Activated T-cell treated with anti-CD3 and anti-CD28 coated beads for 4 hours (primary cell): ENCODE results near the gene KLRC3.
"Not testable (repeated sequence)": the region's sequence is repeated elsewhere in the genome, so short reads cannot be mapped to it uniquely, and the experiment has no call there.

Experiments used
- DNase-seq: peaks from one replicate; pipeline ENCODE4 v3.0.0-alpha.2; 2020

The KLRC3 gene

DNA sequence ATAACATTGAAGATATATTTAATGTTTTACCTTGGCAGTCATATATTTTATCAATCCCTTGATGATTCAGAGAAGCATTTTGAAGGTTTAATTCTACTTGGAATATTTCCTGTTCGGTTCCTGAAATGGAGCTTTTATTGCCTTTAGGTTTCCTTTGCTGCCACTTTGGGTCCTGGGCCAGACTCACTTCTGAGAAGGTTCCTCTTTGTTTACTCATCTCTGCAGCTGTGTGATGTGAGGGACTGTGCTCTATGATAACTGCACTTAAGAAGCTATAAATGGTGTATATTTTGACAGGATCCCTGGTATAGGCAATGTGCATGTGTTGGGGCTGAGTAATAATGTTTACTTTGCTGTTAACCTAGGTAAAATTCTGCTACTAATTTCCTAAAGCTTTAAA, at the start of gene KLRC3:
Gene KLRC3 (minus strand): TSS at position 262 of the 400 bp plus-strand sequence. CDS start 45 bp downstream, at position 217.
- DNase-seq, result not testable (repeated sequence)

- DNase-seq, result no peak
These were observed 49.3 kb upstream of the KLRC3 start for GRCh38 chr12:10469701-10470100.

GRCh38 chr12:10466311-10466710, 45.9 kb upstream of the KLRC3 start:
- DNase-seq, result no peak

DNA sequence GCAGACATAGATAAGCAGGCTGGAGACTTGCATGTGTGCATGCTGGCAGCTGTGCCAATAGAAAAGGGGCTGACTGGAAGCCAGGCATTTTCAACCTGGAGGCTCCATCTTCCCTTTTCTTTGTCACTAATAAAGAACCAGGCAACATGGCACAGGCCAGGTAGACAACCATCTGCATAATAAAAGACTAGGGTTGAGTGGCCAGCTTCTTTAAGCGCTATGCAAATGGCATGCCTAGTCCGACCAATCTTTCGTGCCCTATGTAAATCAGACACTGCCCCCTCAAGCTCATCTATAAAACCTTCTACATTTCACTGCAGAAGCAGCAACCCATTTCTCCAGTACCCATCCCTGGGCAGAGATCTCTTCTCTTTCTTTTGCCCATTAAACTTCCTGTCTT, 37.4 kb upstream of the KLRC3 start:
- DNase-seq, result no peak

- no peak for DNase-seq
These were observed 36.5 kb upstream of the KLRC3 start for GRCh38 chr12:10456856-10457255.

DNA sequence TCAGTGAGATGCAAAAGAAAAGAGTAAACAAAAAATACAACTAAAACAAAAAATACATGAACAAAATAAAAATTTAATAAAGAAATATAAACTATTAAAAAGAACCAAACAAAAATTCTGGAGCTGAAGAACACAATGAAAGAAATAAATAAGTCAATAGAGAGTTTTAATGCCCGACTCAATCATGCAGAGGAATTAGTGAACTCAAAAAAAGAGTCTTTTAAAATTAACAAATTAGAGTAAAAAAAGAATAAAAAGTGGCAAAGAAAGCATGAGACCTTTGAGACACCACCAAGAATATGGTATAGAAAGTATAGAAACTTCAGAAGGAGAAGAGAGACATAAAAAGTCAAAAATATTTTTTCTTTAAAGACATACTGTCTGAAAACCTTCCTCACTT, 35.4 kb upstream of the KLRC3 start:
- no peak for DNase-seq

DNA sequence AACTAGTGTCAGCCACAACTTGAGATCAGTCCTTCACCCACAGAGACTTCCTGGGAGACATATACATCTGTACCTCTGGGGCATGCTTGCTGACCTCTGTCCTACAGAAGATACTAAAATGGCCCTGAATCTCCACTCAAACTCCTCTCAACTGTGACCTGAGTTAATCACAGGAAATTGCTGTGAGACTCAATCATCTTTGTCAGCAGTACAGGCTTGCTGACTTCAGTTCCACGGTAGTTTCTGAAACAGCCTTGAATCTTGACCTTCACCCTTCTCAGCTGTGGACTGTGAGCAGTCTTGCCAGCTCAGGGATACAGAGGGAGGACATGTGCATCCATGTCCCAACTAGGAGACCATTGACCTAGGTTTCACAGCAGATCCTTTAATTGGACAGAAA, 34.1 kb upstream of the KLRC3 start:
- no peak for DNase-seq

DNA sequence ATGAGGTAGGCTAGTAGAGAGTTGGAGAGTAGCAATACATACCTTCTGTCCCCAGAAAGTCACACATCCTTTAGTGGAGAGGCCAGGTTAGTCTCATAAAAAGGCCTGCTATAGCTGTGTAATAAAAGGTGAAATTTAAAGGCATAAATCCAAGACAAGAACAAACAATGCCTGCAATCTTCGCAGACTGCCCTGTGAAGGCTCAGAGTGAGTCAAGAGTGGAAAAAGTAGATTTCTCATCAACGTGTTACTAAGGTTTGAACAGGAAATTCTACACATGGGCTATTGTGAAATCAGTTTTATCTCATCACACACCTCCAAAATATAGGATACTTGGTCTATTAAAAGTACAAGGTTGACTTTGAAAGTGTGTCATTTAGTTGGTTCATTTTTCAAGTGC, 32.8 kb upstream of the KLRC3 start, which contains the start of gene KLRC1:
Gene KLRC1 (minus strand): TSS at position 222 of the 400 bp plus-strand sequence. CDS start 2,221 bp downstream, outside the sequence.
- no peak for DNase-seq

DNA sequence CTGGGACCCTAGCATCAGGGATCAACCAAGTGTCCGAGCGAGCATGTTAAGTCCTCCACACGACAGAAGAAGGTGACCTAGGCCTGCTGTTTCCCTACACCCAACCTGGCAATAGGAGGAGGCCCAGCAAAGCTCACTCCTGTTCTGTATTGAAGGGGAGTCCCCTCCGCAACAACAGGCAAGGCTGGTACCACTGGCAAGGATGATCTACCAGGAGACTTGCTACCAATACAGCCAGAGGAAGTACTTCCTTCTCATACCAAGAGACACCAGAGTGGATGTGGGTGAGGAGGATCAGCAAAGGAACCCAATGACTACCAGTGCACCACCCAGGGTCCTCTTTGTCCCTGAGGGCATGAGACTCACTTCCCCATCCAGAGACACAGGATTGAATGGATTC, 27.8 kb upstream of the KLRC3 start:
- no peak for DNase-seq

DNA sequence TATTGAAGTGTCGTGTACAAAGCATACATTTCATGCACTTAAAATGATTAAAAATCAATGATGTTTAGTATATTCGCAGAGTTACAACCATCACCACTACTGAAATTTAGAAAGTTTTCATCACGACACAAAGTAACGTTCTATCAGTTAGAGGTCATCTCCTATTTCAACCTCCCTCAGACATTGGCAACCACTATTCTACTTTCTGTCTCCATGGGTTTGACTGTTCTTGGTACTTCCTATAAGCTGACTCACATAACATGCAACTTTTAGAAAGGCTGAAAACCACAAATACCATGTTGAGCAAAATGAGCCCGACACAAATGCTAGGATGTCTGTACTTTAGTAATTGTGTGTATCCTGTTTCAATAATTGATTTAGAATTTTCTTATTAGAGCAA, 25.7 kb upstream of the KLRC3 start:
- not testable (repeated sequence) for DNase-seq

GRCh38 chr12:10441144-10441543, 20.7 kb upstream of the KLRC3 start:
- DNase-seq, result not testable (repeated sequence)

GRCh38 chr12:10439608-10440274, 19.3 kb upstream of the KLRC3 start:
- not testable (repeated sequence) for DNase-seq

DNA sequence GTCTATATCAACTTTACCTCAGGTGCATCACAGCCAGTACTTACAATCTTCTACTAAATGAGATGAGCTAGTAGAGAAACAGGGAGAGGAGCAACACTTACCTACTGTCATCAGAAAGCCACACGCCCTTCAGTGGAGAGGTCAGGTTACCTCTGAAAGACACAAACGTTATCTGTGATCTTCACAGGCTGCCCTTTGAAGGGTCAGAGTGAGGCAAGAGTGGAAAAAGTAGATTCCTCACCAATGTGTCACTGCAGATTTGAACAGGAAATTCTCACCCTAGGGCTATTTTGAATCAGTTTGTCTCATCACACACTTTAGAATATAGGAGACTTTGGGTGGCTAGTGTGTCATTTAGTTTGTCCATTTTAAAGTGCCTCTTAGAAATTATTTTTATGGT, 17.2 kb upstream of the KLRC3 start:
- DNase-seq, result not testable (repeated sequence)

GRCh38 chr12:10435816-10436215, 15.4 kb upstream of the KLRC3 start, which contains the start of gene KLRC2:
KLRC2 (minus strand) TSS chr12:10436010; CDS start chr12:10435986, 24 bp downstream.
- DNase-seq, result not testable (repeated sequence)

DNA sequence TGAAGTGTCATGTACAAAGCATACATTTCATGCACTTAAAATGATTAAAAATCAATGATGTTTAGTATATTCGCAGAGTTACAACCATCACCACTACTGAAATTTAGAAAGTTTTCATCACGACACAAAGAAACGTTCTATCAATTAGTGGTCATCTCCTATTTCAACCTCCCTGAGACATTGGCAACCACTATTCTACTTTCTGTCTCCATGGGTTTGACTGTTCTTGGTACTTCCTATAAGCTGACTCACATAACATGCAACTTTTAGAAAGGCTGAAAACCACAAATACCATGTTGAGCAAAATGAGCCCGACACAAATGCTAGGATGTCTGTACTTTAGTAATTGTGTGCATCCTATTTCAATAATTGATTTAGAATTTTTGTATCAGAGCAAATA, 10.2 kb upstream of the KLRC3 start:
- not testable (repeated sequence) for DNase-seq

GRCh38 chr12:10425938-10426337, 5.5 kb upstream of the KLRC3 start:
- DNase-seq, result not testable (repeated sequence)

- DNase-seq, result not testable (repeated sequence)
These were observed 4.0 kb upstream of the KLRC3 start for GRCh38 chr12:10424260-10424899.

GRCh38 chr12:10422159-10422558, 1.8 kb upstream of the KLRC3 start:
- not testable (repeated sequence) for DNase-seq

- DNase-seq, result no peak
These were observed 11.0 kb downstream of the KLRC3 start, which contains the start of gene KLRC4 for GRCh38 chr12:10409392-10409791. KLRC4 (minus strand) TSS chr12:10409757; CDS start chr12:10409575, 182 bp downstream.

DNA sequence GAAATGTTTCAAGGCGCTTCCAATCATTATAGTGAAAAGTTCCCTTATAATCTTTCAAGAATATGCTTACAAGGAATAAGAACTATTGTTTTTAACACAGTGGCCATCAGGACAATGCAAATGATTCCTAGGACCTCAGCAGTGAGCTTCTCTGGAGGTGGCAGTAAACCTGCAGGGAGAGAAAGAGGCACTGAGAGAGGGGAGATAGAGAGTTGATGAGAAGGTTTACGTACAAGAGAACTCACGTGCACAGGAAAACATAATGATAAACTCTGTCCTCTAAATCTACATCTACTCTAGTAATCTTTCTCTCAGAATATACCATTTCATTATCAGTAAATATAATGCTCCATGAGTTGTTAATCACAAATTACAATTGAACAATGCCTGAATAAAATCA, 11.6 kb downstream of the KLRC3 start:
- no peak for DNase-seq

DNA sequence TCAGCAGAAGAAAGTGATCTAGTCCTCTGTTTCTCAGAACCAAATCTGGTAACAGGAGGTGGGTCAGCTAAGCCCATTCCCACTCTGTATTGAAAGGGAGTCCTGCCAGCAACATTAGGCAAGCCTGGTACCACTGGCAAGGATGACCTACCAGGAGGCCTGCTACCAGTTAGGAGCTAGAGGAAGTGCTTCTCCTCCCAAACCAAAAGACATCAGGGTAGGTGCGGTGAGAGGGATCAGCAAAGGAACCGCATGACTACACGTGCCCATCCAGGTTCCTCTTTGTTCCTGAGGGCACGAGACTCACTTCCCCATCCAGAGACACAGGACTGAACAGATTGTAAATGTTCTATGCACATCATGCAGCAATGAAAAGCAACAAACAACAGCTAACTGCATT, 13.7 kb downstream of the KLRC3 start:
- DNase-seq, result no peak

DNA sequence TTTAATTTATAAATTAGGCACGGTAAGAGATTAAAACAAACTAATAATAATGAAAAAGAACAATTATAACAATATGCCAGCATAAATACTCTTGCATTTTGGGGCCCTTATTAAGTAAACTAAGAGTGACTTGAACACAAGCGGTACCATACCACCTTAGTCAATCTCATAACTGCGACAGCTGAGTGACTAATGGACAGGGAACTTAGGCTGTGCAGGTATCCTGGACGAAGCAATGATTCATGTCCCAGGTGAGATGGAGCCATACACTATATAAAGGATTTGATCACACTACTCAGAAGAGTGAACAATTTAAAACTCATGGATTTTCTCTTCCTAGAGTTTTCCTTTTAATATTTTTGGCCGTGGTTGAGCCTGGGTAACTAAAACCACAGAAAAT, 15.1 kb downstream of the KLRC3 start:
- DNase-seq, result no peak

DNA sequence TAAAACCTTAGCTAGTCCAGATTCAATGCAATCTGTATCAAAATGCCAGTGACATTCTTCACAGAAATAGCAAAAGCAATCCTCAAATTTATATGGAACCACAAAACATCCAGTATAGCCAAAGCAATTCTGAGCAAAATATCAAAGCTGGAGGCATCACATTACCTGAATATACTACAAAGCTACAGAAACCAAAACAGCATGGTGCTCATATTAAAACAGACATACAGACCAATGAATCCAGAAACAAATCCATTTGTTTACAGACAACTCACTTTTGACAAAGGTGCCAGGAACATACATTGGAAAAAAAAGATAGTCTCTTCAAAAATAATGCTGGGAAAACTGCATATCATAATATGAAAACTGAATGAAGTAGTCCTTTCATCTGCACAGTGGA, 15.6 kb downstream of the KLRC3 start:
- DNase-seq, result no peak

DNA sequence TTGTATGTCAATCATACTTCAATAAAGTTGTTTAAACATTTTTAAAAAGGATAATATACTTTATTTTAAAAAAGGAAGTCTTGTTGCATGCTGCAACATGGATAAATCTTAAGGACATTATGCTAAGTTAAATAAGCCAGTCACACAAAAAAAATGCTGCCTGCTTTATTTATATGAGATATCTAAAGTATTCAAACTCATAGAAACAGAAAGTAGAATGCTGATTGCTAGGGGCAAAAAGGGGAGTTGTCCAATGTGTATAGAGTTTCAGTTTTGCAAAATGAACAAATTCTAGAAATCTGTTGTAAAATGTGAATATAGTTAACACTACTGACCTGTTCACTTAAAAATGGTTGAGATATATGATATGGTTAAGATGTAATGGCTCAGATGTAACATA, 19.6 kb downstream of the KLRC3 start:
- no peak for DNase-seq
